HG03095 (cell line): ENCODE results near the gene CCDC180.
"Not testable (repeated sequence)": the region's sequence is repeated elsewhere in the genome, so short reads cannot be mapped to it uniquely, and the experiment has no call there.

Experiments used
- ATAC-seq: cut with Tn5 transposase; IDR thresholded peaks from one replicate; pipeline ENCODE4 v1.9.1; 2021; ENCODE audit warnings: moderate library complexity; ENCODE audit not compliant: unreplicated experiment

CCDC180 gene

DNA sequence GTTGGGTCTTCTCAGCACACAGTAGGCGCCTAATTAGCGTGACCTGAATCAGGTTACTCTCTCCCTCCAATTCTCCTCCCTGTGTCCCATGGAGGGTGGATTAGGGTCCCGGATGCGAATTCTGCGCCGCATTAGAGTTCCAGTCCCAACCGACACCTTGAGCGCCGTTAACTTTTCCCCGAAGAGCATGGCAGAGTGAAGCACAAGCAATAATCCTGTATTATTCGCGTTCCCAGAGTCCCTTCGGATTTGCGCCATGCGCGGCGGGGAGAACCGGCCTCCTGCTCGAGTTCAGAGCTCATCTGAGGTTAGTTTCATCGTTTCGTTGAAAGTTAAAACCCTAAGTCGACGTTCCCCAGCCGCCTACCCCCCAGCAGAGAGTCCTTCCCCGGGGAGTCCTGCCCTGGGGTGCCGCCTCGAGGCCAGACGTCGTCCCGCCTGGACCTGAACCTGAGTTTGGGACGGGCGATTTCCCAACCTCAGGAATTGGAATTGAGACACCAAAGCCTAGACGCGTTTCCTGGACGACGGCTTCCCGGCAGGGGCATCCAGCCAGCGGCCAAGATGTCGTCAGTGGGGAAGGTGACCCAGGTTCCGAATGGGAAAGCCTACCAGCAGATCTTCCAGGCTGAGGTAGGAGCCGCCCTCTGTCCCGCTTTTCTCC, at the start of gene CCDC180:
TSS of gene CCDC180 (plus strand) at position 160 of the 664 bp plus-strand sequence. CDS start at position 565, 405 bp downstream.
- ATAC-seq: no peak

DNA sequence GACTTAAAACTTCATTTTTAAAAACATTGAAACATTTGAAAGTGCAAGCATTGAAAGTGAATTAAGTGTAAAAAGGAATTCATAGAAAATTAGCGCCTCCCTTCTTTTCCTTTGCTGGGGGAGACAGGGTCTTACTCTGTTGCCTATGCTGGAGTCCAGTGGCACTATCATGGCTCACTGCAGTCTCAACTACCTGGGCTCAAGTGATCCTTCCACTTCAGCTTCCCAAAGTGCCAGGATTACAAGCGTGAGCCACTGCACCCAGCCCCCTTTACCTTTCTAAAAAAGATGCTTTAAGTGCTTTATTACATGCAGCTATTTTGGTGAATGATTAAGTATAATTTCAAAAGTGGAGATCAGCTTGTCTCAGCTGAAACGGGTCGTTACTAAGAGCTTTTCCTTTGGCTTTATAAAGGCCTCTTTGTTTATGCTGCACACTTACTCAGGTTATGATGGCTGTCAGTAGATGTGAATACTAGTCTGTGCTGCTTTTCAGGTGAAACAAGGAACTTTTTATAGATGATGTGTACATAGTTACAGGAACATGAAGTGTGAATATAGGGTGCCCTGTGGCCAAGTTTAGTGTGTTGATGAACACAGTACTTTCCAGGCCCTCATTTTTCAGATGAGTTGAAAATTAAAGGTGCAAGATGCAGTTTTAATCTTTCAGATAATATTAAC, 47.5 kb upstream of the CCDC180 start:
- not testable (repeated sequence) for ATAC-seq

DNA sequence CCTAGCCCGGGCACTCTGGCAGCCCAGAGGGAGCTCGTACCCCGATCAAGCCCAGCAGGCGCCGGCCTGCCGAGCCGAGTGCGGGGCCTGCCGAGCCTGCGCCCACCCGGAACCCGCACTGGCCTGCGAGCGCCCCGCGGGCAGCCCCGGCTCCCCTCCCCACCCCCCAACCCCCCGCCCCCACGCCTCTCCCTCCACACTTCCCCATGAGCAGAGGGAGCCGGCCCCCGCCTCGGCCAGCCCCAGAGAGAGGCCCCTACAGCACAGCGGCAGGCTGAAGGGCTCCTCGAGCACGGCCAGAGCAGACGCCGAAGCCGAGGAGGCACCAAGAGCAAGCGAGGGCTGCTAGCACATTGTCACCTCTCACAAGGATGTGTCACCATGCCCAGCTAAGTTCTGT, 36.2 kb upstream of the CCDC180 start:
- no peak for ATAC-seq

DNA sequence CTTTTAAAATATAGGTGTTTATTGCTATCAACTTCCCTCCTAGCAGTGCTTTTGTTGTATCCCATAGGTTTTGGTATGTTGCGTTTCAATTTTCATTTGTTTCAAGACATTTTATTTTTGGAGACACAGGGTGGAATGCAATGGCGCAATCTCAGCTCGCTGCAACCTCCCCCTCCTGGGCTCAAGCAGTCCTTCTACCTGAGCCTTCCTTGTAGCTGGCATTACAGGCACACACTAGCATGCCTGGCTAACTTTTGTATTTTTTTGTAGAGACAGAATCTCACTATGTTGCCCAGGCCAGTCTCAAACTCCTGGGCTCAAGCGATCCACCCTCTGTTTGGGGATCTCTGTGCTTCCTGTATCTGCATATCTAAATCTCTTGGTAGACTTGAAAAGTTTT, 35.4 kb upstream of the CCDC180 start:
- no peak for ATAC-seq

DNA sequence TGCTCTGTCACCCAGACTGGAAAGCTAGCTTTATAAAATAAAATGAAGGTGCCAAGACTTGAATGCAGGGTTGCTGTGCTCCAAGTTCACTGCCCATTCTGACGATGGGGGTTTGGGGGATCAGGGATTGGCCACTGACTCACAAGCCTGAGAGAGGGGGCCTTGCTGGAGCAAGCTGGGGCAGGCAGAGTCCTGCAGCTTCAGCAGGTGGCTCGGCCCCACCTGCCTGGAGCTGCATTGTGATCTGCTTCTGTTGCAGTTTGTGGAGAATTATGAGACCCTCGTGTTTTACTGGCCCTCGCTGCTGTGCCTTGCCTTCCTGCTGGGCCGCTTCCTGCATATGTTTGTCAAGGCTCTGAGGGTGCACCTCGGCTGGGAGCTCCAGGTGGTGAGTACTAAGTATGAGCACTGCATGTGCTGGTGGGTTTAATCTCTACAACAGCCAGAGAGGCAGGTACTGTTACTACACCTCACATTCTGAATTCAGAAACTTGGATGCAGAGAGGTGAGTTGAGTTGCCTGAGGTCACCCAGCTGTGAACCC, 31.1 kb upstream of the CCDC180 start:
- no peak for ATAC-seq

DNA sequence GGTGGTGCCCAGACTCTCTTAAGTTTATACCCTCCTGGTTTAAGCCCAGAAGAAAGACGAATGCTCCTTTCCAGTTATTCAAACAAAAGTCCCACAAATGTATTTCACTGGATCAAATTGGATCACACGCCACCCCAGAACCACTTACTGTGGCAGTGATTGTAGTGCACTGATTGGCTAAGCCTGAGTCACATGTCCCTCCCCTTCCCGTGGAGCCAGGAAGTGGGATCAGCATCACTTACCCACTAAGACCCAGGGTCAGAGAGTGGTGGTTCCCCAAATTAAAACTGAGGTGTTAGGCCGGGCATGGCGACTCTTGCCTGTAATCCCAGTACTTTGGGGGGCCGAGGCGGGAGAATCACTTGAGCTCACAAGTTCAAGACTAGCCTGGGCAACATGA, 29.5 kb upstream of the CCDC180 start:
- ATAC-seq: no peak

DNA sequence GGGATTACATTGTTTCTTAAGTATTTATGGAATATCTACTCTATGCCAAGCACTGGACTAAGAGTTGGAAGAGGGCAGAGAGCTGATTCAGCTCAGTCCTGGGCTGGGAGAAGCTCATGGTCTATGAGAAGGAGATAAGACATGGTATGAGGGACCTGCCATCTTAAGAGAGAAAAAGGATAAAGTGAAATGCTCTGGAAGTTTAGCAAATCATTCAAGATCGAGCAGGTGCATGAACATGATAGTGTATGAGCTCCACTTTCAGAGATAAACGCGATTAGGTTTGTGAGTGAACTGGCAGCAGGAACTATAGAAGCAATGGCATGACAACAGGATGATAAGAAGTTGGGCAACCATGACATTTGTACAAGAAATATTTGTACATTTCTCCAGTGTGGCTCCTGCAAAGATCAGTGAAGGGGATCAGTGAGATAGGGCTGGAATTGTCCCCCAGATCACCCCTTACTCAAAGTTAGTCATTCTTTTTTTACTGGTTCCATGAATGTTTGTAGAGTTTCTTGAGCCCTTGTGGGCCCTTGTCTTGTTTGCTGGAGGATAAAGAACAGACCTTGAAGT, 26.6 kb upstream of the CCDC180 start:
- ATAC-seq: no peak

DNA sequence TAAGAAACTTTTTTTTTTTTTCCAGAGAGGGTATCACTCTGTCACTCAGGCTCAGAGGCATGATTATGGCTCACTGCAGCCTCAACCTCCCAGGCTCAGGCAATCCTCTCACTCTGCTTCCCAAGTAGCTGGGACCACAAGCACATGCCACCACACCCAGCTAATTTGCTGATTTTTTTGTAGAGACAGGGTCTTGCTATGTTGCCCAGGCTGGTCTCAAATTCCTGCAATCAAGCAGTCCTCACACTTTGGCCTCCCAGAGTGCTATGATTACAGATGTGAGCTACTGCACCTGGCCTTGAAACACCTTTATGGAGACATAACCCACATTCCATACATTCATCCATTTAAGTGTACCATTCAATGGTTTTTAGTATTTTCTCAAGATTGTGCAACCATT, 23.7 kb upstream of the CCDC180 start:
- ATAC-seq: no peak

DNA sequence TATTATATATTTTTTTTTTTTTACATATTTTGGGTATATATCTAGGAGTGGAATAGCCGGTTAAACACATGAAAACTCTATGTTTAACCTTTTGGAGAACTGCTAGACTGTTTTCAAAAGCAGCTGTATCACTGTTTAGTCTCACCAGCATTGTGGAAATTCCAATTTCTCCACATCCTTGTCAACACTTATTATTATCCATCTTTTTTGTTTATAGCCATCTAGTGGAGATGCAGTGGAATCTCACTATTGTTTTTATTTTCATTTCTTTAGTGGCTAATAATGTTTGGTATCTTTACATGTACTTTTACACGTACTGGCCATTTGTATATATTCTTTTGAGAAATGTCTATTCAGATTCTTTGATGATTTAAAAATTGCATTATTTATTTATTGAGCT, 22.7 kb upstream of the CCDC180 start:
- no peak for ATAC-seq

DNA sequence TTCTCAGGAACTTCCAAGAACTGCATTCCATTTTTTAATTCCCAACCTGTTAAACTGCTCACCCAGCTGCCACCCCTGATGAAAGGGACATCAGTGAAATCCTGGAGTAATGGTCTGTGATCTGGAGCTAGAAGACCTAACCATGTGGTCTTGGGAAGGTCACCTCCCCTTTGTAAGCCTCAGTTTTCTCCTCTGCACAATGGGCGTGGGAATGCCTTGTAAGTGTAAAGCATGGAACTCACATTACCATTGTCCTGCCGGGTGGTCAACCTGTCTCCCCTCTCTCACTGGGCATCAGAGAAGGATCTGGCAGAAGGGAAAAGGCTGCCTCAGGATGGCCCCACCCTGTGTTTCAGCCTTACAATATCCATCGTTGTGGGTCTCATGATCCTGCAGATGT, 15.3 kb upstream of the CCDC180 start:
- no peak for ATAC-seq

DNA sequence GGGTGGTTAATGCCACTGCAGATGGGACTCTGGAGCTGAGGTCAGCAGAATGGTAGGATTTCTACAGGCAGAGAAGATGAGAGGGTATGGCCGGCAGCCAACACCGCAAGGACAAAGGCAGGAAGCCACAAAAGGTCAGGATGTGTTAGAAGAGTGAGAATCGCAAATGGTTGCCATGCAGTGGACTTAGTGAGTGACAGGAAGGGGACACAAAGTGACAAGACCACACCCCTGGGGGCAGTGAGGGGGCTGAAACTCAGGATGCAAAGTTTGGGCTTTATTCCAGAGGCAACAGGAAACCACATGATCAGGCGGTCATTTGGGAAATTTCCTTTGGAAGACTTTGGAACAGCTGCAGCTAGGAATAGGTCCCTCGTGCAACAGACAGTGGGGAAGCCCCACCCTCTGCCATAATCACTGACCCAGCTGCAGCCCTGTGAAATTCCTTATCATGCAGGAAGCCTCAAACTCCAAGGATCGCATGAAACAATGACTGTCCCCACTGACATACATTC, 14.2 kb upstream of the CCDC180 start:
- ATAC-seq: no peak

DNA sequence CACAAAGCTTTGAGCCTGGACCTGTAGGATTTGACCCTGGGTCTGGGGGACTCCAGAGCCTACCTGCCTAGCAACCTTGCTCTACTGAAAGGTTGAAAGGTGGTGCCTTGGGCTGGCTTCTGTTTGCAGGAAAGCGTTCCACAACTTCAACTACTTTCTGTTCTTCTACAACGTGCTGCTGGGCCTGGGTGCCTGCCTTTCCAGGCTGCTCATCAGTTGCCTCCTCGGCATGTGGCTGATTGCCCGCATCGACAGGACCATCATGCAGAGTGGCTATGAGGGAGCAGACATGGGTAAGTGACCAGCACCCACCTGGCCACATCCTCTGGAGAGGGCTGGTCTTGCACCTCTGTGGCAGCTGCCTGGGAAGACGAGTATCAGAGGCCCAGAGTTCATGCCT, 13.6 kb upstream of the CCDC180 start:
- ATAC-seq: no peak

DNA sequence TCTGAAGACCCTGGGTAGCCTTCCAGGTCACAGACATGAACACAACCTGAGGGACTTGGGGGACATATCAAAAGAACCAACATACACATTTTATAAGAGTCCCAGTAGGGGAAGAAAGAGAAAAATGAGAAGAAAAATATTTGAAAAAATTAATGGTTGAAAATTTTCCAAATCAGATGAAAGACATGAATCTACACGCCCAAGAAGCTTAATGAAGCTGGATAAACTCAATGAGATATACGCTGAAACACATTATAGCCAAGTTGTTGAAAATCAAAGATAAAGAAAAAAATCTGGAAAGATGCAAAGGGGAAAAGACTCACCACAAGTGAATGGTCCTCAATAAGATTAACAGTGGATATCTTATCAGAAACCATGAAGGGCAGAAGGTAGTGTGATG, 9.6 kb upstream of the CCDC180 start:
- no peak for ATAC-seq

DNA sequence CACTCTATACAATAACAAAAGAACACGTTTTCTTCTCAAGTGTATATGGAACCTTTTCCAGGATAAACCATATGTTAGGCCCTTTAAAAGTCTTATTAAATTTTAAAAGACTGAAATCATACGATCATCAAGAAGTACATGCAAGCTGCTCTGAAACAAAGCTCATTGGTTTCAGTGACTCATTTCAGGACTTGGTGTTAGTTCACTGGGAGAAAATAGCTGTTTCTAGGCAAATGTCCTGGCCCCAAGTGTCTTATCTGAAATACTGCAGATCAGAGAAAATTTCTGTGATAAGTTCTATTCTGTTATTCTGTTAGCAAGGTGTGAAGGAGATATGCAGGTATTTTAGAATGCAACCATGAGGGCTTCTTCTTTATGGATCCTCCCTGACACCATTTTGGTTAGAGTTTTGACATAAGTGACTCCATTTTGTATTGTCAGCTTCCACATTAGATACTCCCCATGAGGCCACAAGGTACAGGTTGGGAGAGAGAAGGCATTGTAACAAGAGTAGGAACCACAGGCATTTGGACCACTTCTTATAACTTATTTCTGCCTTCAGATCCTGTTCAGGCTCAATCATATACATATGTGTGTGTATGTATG, 7.5 kb upstream of the CCDC180 start:
- ATAC-seq: peak; percentile 90

DNA sequence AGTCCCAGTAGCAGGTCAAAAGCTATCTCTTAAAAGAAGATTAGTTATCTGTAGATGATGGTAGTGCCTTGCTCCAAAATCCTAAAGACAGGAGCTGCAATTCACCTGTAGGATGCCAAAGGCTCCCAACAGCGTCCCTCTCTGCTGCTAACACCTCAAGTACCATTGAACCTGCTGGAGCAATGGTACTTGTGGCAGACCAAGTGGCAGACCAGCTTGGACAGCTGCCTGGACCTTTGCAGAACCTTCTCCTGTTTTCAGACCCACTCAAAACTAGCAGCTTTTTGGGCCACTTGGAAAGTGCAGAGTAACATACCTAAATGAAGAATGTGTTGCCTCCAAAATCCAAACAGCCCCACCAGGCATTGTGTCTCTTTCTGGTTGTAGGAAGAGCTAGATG, 6.9 kb upstream of the CCDC180 start:
- no peak for ATAC-seq

DNA sequence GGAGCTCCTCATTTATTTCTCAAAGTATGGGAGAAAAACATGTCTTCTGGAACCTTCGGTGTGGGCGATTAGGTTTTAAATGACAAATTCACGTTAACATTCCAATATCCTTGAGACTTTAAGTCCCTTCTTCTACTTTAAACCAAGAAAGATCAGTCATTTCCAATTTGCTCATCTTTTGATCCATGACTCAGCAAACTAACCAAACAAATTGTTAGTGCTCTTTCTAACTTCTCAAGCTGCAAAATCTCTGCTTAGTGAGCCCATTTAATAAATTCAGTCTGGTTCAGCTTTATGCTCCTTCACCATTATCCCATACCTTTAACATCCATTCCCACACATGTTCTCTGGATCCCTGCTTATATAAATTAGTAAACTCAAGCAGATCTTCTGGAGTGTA, 5.5 kb upstream of the CCDC180 start:
- no peak for ATAC-seq

DNA sequence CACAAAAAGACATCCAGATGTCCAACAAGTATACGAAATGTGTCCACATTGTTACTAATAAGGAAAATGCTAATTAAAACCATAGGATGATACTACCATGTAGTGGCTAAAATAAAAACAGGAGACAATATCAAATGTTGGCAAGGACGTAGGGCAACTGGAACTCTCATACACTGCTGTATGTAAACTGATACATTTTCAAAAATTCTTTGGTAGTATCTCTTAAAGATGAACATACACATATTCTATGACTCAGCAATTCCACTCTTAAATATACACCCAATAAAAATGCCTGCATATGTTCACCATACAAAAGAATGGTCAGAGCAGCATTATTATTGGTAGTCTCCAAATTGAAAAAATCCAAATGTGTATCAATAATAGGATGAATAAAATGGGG, 2.9 kb upstream of the CCDC180 start:
- ATAC-seq: no peak

DNA sequence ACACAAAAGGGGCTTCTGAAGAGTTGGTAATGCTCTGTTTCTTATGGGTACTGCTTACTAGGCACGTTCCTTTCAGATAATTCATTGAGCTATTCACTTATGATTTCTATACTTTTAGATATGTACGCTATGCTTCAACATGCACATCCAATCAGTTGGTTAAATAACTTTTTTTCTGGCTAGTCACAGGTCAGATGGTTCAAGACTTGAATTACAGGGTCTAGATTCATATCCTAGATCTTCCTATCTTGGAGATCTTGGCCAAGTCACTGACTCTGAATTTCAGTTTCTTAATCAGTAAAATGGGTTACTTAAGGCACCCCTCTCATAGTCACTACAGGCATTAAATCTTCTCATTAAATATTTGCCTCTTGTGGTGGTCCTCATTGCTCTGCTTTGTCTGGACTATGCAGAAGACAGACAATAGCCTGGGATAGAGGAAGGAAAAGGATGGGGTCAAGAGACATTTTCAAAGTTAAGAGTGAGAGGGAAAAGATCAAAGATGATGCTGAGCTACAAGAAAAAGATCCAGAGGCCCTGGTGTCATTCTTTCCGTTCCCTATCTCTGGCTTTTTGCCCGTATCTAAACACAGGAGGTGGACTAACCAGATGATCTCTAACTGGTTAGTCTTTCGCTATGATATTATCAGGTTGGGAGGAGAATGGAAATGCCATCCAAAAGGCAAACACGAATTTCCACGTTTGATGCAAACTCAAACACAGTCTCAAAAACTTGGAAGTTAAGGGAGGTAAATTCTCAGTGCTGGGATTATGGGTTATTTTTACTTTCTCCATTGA, 1.8 kb upstream of the CCDC180 start:
- ATAC-seq: no peak

DNA sequence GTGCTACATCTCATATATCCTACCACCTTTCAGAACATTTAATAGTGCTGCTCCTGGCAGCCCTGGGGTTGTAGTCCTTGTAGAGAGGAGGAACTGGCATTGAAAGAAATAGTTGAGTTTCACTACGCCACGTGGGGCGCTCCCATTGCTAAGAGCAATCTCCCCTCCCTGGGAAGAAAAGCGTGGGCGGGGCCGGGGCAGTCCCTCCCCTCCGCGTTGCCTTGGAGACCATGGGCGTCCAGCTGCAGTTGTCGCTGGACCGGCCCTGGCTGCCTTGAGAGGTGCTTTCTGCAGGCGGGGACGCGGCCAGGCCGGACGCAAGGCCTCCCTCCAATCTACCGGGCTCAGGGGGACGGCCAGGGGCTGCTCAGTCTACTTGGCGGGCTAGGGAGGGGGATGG, 368 bp upstream of the CCDC180 start:
- no peak for ATAC-seq

DNA sequence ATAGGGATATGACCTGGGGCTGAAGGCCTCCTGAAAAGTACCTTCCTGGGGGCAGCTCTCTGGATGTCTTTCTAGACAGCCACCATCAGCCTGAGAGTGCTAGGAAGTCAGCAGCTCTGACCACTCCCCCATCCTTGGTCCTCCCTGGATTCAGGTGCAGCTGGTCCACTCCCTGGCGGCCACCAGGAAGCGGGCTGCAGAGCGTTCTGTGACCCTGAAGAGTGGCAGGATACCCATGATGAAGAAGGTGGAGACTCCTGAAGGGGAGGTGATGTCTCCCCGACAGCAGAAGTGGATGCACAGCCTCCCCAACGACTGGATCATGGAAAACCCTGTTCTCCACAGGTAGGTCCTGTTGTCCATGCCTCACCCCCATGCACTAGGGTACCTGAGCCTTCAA, 1.8 kb downstream of the CCDC180 start:
- ATAC-seq: no peak

DNA sequence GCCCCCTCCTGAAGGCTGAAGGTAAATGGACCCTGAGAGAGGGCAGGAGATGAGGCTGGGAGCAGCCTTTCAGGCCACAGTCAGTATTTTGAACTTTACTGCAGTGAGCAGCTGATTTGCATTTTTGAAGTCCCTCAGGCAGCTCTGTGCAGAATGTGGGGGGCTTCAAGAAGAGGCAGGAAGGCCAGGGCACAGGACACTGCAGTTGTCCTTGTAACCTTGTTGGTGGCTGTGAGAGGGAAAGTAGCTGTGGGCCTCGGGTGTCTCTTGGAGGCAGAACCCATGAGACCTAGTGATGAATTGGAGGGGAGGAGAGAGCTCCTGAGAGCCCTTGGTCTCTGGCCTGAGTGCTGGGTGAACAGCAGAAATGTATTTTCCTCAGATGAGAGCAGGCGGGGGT, 2.6 kb downstream of the CCDC180 start:
- ATAC-seq: no peak
